Colon (tissue), 2 donors: ENCODE data around the gene CCDC71.

ENCODE experiments used
- FAIRE-seq: peaks from 2 replicates; lab custom pipeline; 2012; peaks lifted over from hg19 to GRCh38; lab: Jason Lieb, UNC
- donor health status: control.
- donor health status: control.

The CCDC71 gene

GRCh38 chr3:49165771-49166751 lies at the start of gene CCDC71:
Gene CCDC71 (minus strand): TSS chr3:49166331. CDS start chr3:49164208, 2,123 bp downstream.
- no peak for FAIRE-seq

- no peak for FAIRE-seq
Observed at GRCh38 chr3:49213998-49214397, 47.9 kb upstream of the CCDC71 start.

GRCh38 chr3:49213541-49213943 lies 47.4 kb upstream of the CCDC71 start:
- no peak for FAIRE-seq

GRCh38 chr3:49199900-49200281 lies 33.8 kb upstream of the CCDC71 start:
- no peak for FAIRE-seq

DNA sequence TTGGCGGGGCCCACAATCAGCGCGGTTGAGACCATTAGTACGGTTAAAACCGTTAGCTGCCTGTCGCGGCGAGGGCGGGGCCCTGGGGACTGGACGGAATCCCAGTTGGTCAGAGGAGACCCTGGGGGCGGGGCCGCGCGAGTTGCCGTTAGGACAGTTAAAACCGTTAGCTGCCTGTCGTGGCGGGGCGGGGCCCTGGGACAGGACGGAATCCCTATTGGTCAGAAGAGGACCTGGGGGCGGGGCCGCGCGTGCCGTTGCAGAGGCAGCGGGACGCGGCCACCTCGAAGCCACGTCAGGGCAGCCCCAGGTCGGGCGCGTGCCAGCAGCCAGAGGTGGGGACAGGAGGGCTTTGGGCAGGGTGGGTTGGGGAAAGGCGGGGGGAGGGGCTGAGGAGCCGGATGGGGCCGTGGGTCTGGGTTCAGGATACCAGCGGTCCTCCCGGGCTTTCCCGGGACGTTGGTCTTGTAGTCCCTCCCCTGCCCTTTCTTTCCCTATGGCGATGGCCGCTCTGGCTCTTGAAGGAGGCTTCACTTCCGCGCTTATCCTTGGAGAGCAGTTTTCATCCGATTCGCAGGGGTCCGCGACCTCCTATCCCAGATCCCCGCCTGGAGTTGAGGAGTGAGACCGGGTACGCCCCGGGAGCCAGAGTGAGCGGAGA lies 33.2 kb upstream of the CCDC71 start:
- FAIRE-seq: no peak

DNA sequence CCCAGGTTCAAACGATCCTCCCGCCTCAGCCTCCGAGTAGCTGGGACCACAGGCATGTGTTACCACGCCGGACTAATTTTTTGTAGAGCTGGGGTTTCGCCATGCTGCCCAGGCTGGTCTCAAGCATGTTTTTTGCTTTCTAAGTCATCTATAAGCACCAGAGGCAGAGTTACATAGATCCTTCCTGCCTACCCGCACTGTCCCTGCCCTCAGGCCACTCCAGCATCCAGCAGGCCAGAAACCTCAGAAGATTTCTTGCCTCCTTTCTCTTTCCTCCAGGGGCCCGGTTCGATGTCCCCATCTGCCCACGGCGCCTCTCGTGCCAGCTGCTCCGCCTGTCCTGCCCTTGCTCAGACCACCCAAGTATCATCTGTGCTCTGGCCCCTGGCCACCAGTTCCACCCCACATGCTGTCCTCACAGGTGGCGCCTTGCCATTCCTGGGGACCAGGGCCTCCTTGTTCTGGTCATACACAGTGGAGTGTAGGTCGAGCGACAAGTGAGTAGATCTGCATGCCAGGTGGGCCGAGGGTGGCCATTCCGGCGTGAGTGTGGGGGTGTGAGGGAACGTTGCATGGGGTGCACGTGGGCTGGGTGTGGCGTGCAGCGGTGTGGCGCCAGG lies 32.6 kb upstream of the CCDC71 start:
- no peak for FAIRE-seq

GRCh38 chr3:49198161-49198560 lies 32.0 kb upstream of the CCDC71 start:
- FAIRE-seq: no peak

DNA sequence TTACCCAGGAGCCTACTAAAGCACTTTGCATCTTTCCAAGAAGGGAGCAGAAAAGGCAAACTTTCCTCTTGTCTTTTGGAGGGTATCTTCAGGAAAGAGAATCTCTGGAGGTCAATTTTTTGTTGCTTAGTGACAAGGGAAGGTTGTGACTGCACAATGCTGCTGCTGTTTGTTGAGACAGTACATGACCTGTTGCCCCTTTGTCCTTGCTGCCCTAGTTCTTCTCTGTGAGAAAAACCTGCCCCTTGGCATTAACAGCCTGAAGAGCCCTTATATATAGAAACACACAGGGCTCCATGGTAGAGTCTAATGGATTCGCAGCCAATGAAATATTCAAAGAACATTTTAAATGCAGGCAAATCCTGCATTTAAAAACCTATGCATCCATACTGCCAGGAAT lies 25.6 kb upstream of the CCDC71 start:
- no peak for FAIRE-seq

GRCh38 chr3:49183873-49184272 lies 17.7 kb upstream of the CCDC71 start:
- no peak for FAIRE-seq

GRCh38 chr3:49182682-49183081 lies 16.6 kb upstream of the CCDC71 start:
- no peak for FAIRE-seq

DNA sequence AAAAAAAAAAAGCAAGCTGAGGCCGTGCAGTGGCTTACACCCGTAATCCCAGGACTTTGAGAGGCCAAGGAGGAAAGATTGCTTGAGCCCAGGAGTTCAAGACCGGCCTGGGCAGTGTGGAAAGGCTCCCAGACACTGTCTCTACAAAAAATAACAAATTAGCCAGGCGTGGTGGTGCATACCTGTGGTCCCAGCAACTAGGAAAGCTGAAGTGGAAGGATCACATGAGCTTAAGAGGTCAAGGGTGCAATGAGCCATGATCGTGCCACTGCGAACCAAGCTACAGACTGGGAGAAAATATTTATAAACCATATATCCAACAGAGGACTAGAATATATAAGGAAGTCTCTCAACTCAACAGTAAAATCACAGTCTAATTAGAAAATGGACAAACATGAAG lies 15.2 kb upstream of the CCDC71 start:
- no peak for FAIRE-seq

DNA sequence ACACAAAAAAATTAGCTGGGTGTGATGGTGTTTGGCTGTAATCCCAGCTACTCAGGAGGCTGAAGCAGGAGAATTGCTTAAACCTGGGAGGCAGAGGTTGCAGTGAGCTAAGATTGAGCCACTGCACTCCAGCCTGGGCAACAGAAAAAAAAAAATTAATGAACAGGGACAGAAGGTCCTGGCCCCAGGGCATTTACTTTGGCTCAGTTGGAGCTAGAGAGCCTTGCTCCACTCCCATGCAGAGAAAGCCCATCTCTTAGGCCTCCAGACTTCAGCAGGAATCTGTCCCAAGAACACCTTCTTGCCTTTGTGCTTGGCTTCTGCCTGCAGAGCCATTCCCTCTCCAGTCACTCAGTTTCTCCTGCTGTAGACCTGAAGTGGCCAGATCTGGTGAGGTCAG lies 14.0 kb upstream of the CCDC71 start:
- no peak for FAIRE-seq

DNA sequence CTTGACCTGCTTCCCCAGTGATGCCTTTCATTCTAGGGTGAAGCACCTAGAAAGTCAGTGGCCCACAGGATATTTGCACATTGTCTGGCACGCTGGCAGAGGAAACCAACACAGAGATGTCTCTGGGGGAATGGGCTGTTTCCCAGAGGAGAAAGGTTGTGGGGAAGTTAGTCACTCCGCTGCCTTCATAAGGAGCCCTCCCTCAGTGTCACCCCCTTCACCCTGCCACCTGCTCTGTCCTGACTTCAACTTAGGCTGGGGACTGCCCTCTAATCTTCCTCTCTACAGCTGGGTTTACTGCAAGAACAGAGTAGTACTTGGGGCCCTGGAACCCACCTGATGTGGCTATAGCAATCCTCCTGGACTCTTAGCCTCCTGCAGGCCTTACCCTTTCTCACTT lies 10.9 kb upstream of the CCDC71 start:
- no peak for FAIRE-seq

DNA sequence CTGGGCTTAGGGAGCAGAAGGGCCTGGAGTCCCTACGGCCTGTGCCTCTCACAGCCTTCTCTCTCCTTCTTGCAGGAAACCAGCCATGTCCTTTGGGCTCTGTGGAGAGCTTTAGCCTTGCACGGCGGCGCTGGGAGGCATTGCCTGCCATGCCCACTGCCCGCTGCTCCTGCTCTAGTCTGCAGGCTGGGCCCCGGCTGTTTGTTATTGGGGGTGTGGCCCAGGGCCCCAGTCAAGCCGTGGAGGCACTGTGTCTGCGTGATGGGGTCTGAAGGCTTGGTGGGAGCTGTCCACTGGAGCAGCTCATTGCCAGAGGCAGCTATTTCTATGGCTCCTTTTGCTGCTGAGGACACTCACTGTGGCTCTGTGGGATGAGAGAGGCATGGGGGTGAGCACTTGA lies 9.4 kb upstream of the CCDC71 start:
- no peak for FAIRE-seq

DNA sequence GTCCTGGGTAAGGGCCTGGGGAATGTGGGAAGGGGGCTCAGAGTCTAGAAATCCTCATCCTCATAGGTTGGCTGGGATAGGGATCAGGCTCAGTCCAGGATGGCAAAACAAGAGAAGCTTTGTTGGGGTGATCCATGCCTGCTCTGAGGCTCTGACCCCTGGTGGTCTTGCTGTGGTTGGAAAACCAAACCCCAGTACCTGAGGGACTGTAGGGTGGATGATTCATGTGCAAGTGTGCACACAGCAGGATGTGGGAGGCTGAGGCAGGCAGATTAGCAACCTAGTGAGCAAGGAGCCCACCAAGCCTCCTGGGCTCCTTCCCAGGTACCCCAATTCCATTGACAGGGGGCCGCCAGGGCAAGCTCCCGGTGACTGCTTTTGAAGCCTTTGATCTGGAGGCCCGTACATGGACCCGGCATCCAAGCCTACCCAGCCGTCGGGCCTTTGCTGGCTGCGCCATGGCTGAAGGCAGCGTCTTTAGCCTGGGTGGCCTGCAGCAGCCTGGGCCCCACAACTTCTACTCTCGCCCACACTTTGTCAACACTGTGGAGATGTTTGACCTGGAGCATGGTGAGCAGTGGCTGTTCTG lies 8.4 kb upstream of the CCDC71 start:
- no peak for FAIRE-seq

GRCh38 chr3:49173792-49174170 lies 7.7 kb upstream of the CCDC71 start:
- FAIRE-seq: no peak

GRCh38 chr3:49173116-49173791 lies 7.1 kb upstream of the CCDC71 start:
- no peak for FAIRE-seq

DNA sequence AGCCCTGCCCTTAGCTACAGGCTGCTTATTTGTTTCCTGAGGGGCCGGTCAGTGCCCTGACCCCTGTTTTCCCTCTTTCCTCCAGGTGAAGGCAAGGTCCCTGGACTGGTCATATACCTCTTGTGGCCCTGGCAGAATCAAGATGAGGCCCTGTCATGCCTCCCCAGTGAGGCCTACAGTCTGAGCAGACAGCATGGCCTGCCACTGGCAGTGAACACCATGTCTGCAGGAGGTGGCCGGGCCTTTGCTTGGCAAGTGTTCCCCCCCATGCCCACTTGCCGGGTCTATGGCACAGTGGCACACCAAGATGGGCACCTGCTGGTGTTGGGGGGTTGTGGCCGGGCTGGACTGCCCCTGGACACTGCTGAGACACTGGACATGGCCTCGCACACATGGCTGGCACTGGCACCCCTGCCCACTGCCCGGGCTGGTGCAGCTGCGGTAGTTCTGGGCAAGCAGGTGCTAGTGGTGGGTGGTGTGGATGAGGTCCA lies 6.5 kb upstream of the CCDC71 start:
- no peak for FAIRE-seq

GRCh38 chr3:49171775-49172500 lies 5.8 kb upstream of the CCDC71 start:
- no peak for FAIRE-seq

- FAIRE-seq: no peak
Observed at GRCh38 chr3:49171119-49171774, 5.1 kb upstream of the CCDC71 start, which contains the start of gene KLHDC8B. Gene KLHDC8B (plus strand): TSS chr3:49171598. CDS start chr3:49172770, 1,172 bp downstream.

DNA sequence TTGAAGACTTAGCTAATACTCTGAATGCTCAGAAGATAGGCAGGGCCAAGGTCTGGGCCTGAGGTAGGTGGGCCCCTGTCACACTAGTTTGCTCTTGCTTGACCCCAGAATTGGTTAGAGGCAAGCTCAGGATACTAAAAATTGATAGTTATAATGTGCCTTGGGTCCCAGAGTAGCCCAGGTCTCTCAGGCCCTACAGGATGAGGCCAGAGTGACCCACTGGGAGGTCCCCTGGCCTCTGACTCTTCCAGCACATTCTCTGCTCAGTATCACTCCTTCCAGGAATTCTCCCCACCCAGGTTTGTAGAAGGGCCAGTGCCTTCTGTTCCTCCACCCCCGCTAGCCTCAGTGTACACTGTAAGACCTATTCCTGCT lies 4.6 kb upstream of the CCDC71 start:
- no peak for FAIRE-seq
